Left cardiac atrium (tissue), 4 donors: ENCODE measurements around the gene GRB10. TPM values are rescaled to one million over a fixed set of nuclear protein-coding genes. Genes with fewer than 3 reads are reported as not detected.
A peak's percentile ranks its signal among the peaks of the same experiment; 100 is the strongest.

Source experiments
- ATAC-seq, 2 donors: fragments of 200-7000 bp; cut with Tn5 transposase; one replicate each; pipeline ENCODE4 v1.9.1; 2020; ENCODE audit warnings: mild to moderate bottlenecking in 2 of 2, moderate library complexity in 2 of 2
- DNase-seq: peaks from one replicate; pipeline ENCODE4 v3.0.0-alpha.2; 2020
- intact Hi-C, 2 donors: fragments of 100-400 bp; cut with DNase I; formaldehyde crosslinking; loops; one replicate each; pipeline versions ENCODE4 v1.14.1 to v1.15.1; 2022 to 2023
- total RNA-seq, 2 donors: library from RNA; stranded (reverse); fragmentation: NEBNext Ultra II Directional; extraction: Animal tissue kit (Norgen Biotek cat#: 25700); gene quantifications; one replicate each; pipeline ENCODE4 v1.2.1, GENCODE V29; 2021
- donor health status: DM: no; HTN: yes; CAD: no.
- donor health status: DM: no; HTN: yes; CAD: no; lungs with severe emphysema.
- donor health status: DM: yes; HTN: yes; CAD: no.
- donor health status: Dilated cardiomyopathy.

GRB10 gene
- total RNA-seq, 2 donors from 2014 or later = 39.9 to 45.6 TPM

GRCh38 chr7:50656141-50656895, 126.4 kb downstream of the GRB10 start:
- intact Hi-C loops = no loop called here
- DNase-seq (no peak), ATAC-seq (no peak)

GRCh38 chr7:50655490-50655889, 127.2 kb downstream of the GRB10 start:
- DNase-seq (no peak), ATAC-seq (no peak)
- intact Hi-C loops = no loop called here

GRCh38 chr7:50655020-50655419, 127.7 kb downstream of the GRB10 start:
- intact Hi-C loops = no loop called here
- no peak for ATAC-seq
- DNase-seq = no peak

GRCh38 chr7:50653981-50654425, 128.7 kb downstream of the GRB10 start:
- peak; percentile 64 to 73 for ATAC-seq
- intact Hi-C loops = no loop called here
- DNase-seq = peak; percentile 81

- ATAC-seq (peak; percentile 67 to 75), DNase-seq (peak; percentile 75)
- intact Hi-C loops = no loop called here
Observed at GRCh38 chr7:50653126-50653864, 129.4 kb downstream of the GRB10 start.

GRCh38 chr7:50652400-50653125, 130.1 kb downstream of the GRB10 start:
- DNase-seq (no peak), ATAC-seq (no peak)
- intact Hi-C loops = no loop called here

- no peak for DNase-seq
- intact Hi-C loops = no loop called here
- ATAC-seq = no peak
Observed at GRCh38 chr7:50651271-50651989, 131.3 kb downstream of the GRB10 start.

- ATAC-seq (no peak), DNase-seq (no peak)
- intact Hi-C loops = no loop called here
Observed at GRCh38 chr7:50650057-50650664, 132.5 kb downstream of the GRB10 start.

GRCh38 chr7:50649259-50649885, 133.3 kb downstream of the GRB10 start:
- intact Hi-C loops = no loop called here
- DNase-seq = no peak

GRCh38 chr7:50648570-50649169, 134.0 kb downstream of the GRB10 start:
- intact Hi-C loops = no loop called here
- DNase-seq (no peak), ATAC-seq (no peak)

More at GRCh38 chr7:50649259-50649885, 133.3 kb downstream of the GRB10 start:
- no peak for ATAC-seq

GRCh38 chr7:50648076-50648475, 134.6 kb downstream of the GRB10 start:
- DNase-seq = no peak
- intact Hi-C loops = no loop called here
- no peak for ATAC-seq

- intact Hi-C loops = no loop called here
- ATAC-seq = no peak
- DNase-seq = no peak
Observed at GRCh38 chr7:50647286-50647980, 135.3 kb downstream of the GRB10 start.

- intact Hi-C loops = no loop called here
- ATAC-seq (no peak), DNase-seq (no peak)
Observed at GRCh38 chr7:50646069-50646468, 136.6 kb downstream of the GRB10 start.

- ATAC-seq (no peak), DNase-seq (no peak)
- intact Hi-C loops = no loop called here
Observed at GRCh38 chr7:50645186-50645585, 137.5 kb downstream of the GRB10 start.

GRCh38 chr7:50644586-50644985, 138.1 kb downstream of the GRB10 start:
- ATAC-seq (peak in 1 of 2 donors; percentile 13), DNase-seq (no peak)
- intact Hi-C loops = no loop called here

- DNase-seq (no peak), ATAC-seq (no peak)
- intact Hi-C loops = no loop called here
Observed at GRCh38 chr7:50644114-50644513, 138.6 kb downstream of the GRB10 start.
